ENCODE data around the gene TEAD1. TPM values are rescaled to one million over a fixed set of nuclear protein-coding genes. Genes with fewer than 3 reads are reported as not detected.

TEAD1 gene
- total RNA-seq, 1 donor from 2014 or later: 62.5 TPM

DNA sequence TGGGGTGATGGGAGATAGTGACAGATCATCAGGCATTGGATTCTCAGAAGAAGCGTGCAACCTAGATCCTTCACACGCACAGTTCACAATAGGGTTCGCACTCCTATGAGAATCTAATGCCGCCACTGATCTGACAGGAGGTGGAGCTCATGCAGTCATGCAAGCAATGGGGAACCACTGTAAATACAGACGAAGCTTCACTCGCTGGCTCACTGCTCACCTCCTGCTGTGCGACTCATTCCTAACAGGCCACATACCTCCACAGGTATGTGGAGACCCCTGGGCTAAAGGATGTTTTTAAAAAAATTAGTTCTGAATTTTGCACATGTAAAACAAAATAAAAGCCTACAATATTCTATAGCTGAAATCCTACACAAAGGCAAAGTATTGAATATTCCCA lies 20.5 kb upstream of the TEAD1 start:
- DNase-seq: no peak

DNA sequence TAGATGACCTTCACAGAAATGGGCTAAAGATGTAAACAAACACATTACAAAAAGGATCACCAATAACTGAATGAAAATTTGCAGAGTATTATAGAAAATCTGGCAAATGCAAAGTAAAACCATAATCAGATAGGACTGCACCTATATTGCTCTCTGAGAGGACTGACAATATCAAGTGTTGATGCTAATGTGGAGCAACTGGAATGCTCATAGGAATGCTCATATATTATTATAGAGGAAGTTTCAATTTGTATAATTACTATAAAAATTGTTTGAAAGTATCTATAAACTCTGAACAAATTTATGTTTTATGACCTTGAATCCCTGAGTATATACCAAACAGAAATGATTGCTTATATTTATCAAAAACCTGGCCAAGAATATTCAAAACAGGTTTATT lies 18.4 kb upstream of the TEAD1 start:
- H3K9me3 Mint-ChIP-seq (ENCODE audit: unreplicated experiment): no peaks in the 10 kb centered on the region
- H3K4me3 Mint-ChIP-seq (ENCODE audit: unreplicated experiment): no peak overlapping the region
- H3K27me3 Mint-ChIP-seq (ENCODE audit: unreplicated experiment): no peaks in the 10 kb centered on the region

More for the DNA sequence above, 20.5 kb upstream of the TEAD1 start:
- TF ChIP-seq, protein P1, sequence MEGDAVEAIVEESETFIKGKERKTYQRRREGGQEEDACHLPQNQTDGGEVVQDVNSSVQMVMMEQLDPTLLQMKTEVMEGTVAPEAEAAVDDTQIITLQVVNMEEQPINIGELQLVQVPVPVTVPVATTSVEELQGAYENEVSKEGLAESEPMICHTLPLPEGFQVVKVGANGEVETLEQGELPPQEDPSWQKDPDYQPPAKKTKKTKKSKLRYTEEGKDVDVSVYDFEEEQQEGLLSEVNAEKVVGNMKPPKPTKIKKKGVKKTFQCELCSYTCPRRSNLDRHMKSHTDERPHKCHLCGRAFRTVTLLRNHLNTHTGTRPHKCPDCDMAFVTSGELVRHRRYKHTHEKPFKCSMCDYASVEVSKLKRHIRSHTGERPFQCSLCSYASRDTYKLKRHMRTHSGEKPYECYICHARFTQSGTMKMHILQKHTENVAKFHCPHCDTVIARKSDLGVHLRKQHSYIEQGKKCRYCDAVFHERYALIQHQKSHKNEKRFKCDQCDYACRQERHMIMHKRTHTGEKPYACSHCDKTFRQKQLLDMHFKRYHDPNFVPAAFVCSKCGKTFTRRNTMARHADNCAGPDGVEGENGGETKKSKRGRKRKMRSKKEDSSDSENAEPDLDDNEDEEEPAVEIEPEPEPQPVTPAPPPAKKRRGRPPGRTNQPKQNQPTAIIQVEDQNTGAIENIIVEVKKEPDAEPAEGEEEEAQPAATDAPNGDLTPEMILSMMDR (IDR thresholded peaks at IDR 0.05; ENCODE audit: partially characterized antibody, unreplicated experiment): no peak
- Mint-ChIP-seq H3K36me3 (ENCODE audit: unreplicated experiment) (no peaks in the 10 kb centered on the region), H3K4me1 (ENCODE audit: low read depth, unreplicated experiment) (no peaks in the 10 kb centered on the region), H3K9me3 (ENCODE audit: unreplicated experiment) (no peaks in the 10 kb centered on the region), H3K4me3 (ENCODE audit: unreplicated experiment) (no peak overlapping the region), H3K27me3 (ENCODE audit: unreplicated experiment) (no peaks in the 10 kb centered on the region), H3K27ac (ENCODE audit: unreplicated experiment) (no peak overlapping the region)

GRCh38 chr11:12657336-12657735 lies 16.9 kb upstream of the TEAD1 start:
- H3K9me3 Mint-ChIP-seq (ENCODE audit: unreplicated experiment): no peaks in the 10 kb centered on the region
- no peak overlapping the region for H3K4me3 Mint-ChIP-seq (ENCODE audit: unreplicated experiment)
- H3K4me1 Mint-ChIP-seq (ENCODE audit: low read depth, unreplicated experiment): no peaks in the 10 kb centered on the region
- TF ChIP-seq, protein P1 (IDR thresholded peaks at IDR 0.05; ENCODE audit: partially characterized antibody, unreplicated experiment): no peak
- no peak overlapping the region for H3K27ac Mint-ChIP-seq (ENCODE audit: unreplicated experiment)
- H3K36me3 Mint-ChIP-seq (ENCODE audit: unreplicated experiment): peaks cover 5% of the 10 kb centered on the region
- H3K27me3 Mint-ChIP-seq (ENCODE audit: unreplicated experiment): no peaks in the 10 kb centered on the region
- no peak for DNase-seq

More for the DNA sequence above, 18.4 kb upstream of the TEAD1 start:
- TF ChIP-seq, protein P1 (IDR thresholded peaks at IDR 0.05; ENCODE audit: partially characterized antibody, unreplicated experiment): no peak
- H3K27ac Mint-ChIP-seq (ENCODE audit: unreplicated experiment): no peak overlapping the region
- DNase-seq: no peak
- no peaks in the 10 kb centered on the region for H3K4me1 Mint-ChIP-seq (ENCODE audit: low read depth, unreplicated experiment)
- peaks cover 4% of the 10 kb centered on the region for H3K36me3 Mint-ChIP-seq (ENCODE audit: unreplicated experiment)

- no peaks in the 10 kb centered on the region for H3K9me3 Mint-ChIP-seq (ENCODE audit: unreplicated experiment)
- H3K27me3 Mint-ChIP-seq (ENCODE audit: unreplicated experiment): no peaks in the 10 kb centered on the region
- H3K4me3 Mint-ChIP-seq (ENCODE audit: unreplicated experiment): no peak overlapping the region
- no peaks in the 10 kb centered on the region for H3K4me1 Mint-ChIP-seq (ENCODE audit: low read depth, unreplicated experiment)
- DNase-seq: no peak
- TF ChIP-seq, protein P1 (IDR thresholded peaks at IDR 0.05; ENCODE audit: partially characterized antibody, unreplicated experiment): no peak
- H3K27ac Mint-ChIP-seq (ENCODE audit: unreplicated experiment): no peak overlapping the region
- H3K36me3 Mint-ChIP-seq (ENCODE audit: unreplicated experiment): peaks cover 5% of the 10 kb centered on the region
Observed at GRCh38 chr11:12657981-12658380, 16.2 kb upstream of the TEAD1 start.

GRCh38 chr11:12662101-12662689 lies 12.0 kb upstream of the TEAD1 start:
- TF ChIP-seq, protein P1 (IDR thresholded peaks at IDR 0.05; ENCODE audit: partially characterized antibody, unreplicated experiment): no peak
- no peaks in the 10 kb centered on the region for H3K27me3 Mint-ChIP-seq (ENCODE audit: unreplicated experiment)
- H3K4me1 Mint-ChIP-seq (ENCODE audit: low read depth, unreplicated experiment): no peaks in the 10 kb centered on the region
- DNase-seq: no peak
- peaks cover 5% of the 10 kb centered on the region for H3K36me3 Mint-ChIP-seq (ENCODE audit: unreplicated experiment)
- no peaks in the 10 kb centered on the region for H3K9me3 Mint-ChIP-seq (ENCODE audit: unreplicated experiment)
- H3K4me3 Mint-ChIP-seq (ENCODE audit: unreplicated experiment): no peak overlapping the region
- H3K27ac Mint-ChIP-seq (ENCODE audit: unreplicated experiment): no peak overlapping the region
